ENCODE results near the gene PAM16. TPM values are rescaled to one million over a fixed set of nuclear protein-coding genes. Genes with fewer than 3 reads are reported as not detected.

PAM16 gene
- total and polyA plus RNA-seq, 2 of the 8 experiments (the other 6 are each of a cell fraction or from before 2014, with no cell fraction given) = 78.3 to 198 TPM

GRCh38 chr16:4332623-4333307 is 18.4 kb downstream of the PAM16 start (continued):
- TF ChIP-seq, protein P1, sequence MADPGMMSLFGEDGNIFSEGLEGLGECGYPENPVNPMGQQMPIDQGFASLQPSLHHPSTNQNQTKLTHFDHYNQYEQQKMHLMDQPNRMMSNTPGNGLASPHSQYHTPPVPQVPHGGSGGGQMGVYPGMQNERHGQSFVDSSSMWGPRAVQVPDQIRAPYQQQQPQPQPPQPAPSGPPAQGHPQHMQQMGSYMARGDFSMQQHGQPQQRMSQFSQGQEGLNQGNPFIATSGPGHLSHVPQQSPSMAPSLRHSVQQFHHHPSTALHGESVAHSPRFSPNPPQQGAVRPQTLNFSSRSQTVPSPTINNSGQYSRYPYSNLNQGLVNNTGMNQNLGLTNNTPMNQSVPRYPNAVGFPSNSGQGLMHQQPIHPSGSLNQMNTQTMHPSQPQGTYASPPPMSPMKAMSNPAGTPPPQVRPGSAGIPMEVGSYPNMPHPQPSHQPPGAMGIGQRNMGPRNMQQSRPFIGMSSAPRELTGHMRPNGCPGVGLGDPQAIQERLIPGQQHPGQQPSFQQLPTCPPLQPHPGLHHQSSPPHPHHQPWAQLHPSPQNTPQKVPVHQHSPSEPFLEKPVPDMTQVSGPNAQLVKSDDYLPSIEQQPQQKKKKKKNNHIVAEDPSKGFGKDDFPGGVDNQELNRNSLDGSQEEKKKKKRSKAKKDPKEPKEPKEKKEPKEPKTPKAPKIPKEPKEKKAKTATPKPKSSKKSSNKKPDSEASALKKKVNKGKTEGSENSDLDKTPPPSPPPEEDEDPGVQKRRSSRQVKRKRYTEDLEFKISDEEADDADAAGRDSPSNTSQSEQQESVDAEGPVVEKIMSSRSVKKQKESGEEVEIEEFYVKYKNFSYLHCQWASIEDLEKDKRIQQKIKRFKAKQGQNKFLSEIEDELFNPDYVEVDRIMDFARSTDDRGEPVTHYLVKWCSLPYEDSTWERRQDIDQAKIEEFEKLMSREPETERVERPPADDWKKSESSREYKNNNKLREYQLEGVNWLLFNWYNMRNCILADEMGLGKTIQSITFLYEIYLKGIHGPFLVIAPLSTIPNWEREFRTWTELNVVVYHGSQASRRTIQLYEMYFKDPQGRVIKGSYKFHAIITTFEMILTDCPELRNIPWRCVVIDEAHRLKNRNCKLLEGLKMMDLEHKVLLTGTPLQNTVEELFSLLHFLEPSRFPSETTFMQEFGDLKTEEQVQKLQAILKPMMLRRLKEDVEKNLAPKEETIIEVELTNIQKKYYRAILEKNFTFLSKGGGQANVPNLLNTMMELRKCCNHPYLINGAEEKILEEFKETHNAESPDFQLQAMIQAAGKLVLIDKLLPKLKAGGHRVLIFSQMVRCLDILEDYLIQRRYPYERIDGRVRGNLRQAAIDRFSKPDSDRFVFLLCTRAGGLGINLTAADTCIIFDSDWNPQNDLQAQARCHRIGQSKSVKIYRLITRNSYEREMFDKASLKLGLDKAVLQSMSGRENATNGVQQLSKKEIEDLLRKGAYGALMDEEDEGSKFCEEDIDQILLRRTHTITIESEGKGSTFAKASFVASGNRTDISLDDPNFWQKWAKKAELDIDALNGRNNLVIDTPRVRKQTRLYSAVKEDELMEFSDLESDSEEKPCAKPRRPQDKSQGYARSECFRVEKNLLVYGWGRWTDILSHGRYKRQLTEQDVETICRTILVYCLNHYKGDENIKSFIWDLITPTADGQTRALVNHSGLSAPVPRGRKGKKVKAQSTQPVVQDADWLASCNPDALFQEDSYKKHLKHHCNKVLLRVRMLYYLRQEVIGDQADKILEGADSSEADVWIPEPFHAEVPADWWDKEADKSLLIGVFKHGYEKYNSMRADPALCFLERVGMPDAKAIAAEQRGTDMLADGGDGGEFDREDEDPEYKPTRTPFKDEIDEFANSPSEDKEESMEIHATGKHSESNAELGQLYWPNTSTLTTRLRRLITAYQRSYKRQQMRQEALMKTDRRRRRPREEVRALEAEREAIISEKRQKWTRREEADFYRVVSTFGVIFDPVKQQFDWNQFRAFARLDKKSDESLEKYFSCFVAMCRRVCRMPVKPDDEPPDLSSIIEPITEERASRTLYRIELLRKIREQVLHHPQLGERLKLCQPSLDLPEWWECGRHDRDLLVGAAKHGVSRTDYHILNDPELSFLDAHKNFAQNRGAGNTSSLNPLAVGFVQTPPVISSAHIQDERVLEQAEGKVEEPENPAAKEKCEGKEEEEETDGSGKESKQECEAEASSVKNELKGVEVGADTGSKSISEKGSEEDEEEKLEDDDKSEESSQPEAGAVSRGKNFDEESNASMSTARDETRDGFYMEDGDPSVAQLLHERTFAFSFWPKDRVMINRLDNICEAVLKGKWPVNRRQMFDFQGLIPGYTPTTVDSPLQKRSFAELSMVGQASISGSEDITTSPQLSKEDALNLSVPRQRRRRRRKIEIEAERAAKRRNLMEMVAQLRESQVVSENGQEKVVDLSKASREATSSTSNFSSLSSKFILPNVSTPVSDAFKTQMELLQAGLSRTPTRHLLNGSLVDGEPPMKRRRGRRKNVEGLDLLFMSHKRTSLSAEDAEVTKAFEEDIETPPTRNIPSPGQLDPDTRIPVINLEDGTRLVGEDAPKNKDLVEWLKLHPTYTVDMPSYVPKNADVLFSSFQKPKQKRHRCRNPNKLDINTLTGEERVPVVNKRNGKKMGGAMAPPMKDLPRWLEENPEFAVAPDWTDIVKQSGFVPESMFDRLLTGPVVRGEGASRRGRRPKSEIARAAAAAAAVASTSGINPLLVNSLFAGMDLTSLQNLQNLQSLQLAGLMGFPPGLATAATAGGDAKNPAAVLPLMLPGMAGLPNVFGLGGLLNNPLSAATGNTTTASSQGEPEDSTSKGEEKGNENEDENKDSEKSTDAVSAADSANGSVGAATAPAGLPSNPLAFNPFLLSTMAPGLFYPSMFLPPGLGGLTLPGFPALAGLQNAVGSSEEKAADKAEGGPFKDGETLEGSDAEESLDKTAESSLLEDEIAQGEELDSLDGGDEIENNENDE (IDR thresholded peaks at IDR 0.05; ENCODE audit: insufficient replicate concordance, low read length) = no peak
- no peak for TF ChIP-seq SIN3A (conservative IDR thresholded peaks at IDR 0.05 in 1 of 2, IDR thresholded peaks at IDR 0.05 in 1 of 2; ENCODE audit: low read depth in 1 of 2, low read length in 2 of 2)
- TF ChIP-seq, protein P2, sequence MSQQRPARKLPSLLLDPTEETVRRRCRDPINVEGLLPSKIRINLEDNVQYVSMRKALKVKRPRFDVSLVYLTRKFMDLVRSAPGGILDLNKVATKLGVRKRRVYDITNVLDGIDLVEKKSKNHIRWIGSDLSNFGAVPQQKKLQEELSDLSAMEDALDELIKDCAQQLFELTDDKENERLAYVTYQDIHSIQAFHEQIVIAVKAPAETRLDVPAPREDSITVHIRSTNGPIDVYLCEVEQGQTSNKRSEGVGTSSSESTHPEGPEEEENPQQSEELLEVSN (IDR thresholded peaks at IDR 0.05) = no peak
